Suprapubic skin (tissue), 4 donors: Measurements from ENCODE around the gene CHN2. TPM values are rescaled to one million over a fixed set of nuclear protein-coding genes. Genes with fewer than 3 reads are reported as not detected.

Source experiments
- DNase-seq, 2 donors: peaks; one replicate each; pipeline ENCODE4 v3.0.0-alpha.2; 2019; ENCODE audit warnings: low spot score in 2 of 2
- H3K27ac ChIP-seq: fragments of 200-600 bp; sonication (generic); one replicate; pipeline ENCODE4 v1.5.1; 2019
- H3K27me3 ChIP-seq: fragments of 200-600 bp; sonication (generic); one replicate; pipeline ENCODE4 v1.5.1; 2019
- H3K36me3 ChIP-seq: fragments of 200-600 bp; sonication (generic); one replicate; pipeline ENCODE4 v1.5.1; 2019
- H3K4me1 ChIP-seq: fragments of 200-600 bp; sonication (generic); one replicate; pipeline ENCODE4 v1.5.1; 2019
- H3K4me3 ChIP-seq: fragments of 200-600 bp; sonication (generic); one replicate; pipeline ENCODE4 v1.5.1; 2019; ENCODE audit warnings: mild to moderate bottlenecking
- H3K9me3 ChIP-seq: fragments of 200-600 bp; sonication (generic); one replicate; pipeline ENCODE4 v1.5.1; 2019
- CTCF ChIP-seq, 2 donors: fragments of 200-600 bp in 1 of 2; fragments of 450-650 bp in 1 of 2; sonication (generic) in 1 of 2; IDR thresholded peaks; one replicate each; pipeline ENCODE4 v1.5.1; 2016 to 2019; ENCODE audit warnings: antibody characterized with exemption in 2 of 2, mild to moderate bottlenecking in 1 of 2, moderate library complexity in 1 of 2
- EP300 ChIP-seq: sonication (generic); formaldehyde crosslinking; IDR thresholded peaks from one replicate; pipeline ENCODE4 v1.6.1; 2017; ENCODE audit warnings: antibody characterized with exemption
- POLR2A ChIP-seq, 2 donors: fragments of 450-650 bp; IDR thresholded peaks; one replicate each; pipeline ENCODE4 v1.6.1; 2017; ENCODE audit warnings: antibody characterized with exemption in 2 of 2, mild to moderate bottlenecking in 2 of 2, moderate library complexity in 2 of 2
- POLR2AphosphoS5 ChIP-seq, 3 donors: sonication (generic); formaldehyde crosslinking; IDR thresholded peaks; one replicate each; pipeline ENCODE4 v1.6.1; 2017; ENCODE audit warnings: antibody characterized with exemption in 3 of 3
- WGBS: methylation state at CpG from one replicate; pipeline ENCODE4 v1.1.5; 2018; 5-methylcytosine and 5-hydroxymethylcytosine counted together
- total RNA-seq, 4 donors: library from RNA; depleted of rRNA; stranded (reverse); fragments of >200 nt; gene quantifications; one replicate each; pipeline ENCODE4 v1.1.0, GENCODE V29; 2016

The CHN2 gene
- total RNA-seq, 4 donors from 2014 or later = 3.3 to 9.6 (median 6.2) TPM

GRCh38 chr7:29271319-29271658 is 76.7 kb downstream of the CHN2 start:
- DNase-seq = no peak
- Histone ChIP-seq H3K27me3 (no peaks in the 10 kb centered on the region), H3K36me3 (no peaks in the 10 kb centered on the region), H3K4me3 (no peak overlapping the region), H3K9me3 (no peaks in the 10 kb centered on the region), H3K4me1 (peaks cover 10% of the 10 kb centered on the region), H3K27ac (no peak overlapping the region)
- TF ChIP-seq POLR2A (IDR thresholded peaks at IDR 0.05) = no peak
- TF ChIP-seq CTCF (IDR thresholded peaks at IDR 0.05) = no peak
- no peak for TF ChIP-seq POLR2AphosphoS5 (IDR thresholded peaks at IDR 0.05)
- TF ChIP-seq EP300 = no peak
- WGBS = 27% methylated on average over 4 of the region's 4 CpGs

- DNase-seq = no peak
- no peaks in the 10 kb centered on the region for H3K9me3 ChIP-seq
- H3K27ac ChIP-seq = no peak overlapping the region
- 93% methylated on average over 7 of the region's 9 CpGs for WGBS
- TF ChIP-seq CTCF (IDR thresholded peaks at IDR 0.05) (no peak), POLR2AphosphoS5 (IDR thresholded peaks at IDR 0.05) (no peak), POLR2A (IDR thresholded peaks at IDR 0.05) (no peak), EP300 (no peak)
- no peaks in the 10 kb centered on the region for H3K27me3 ChIP-seq
- H3K4me1 ChIP-seq = peaks cover 10% of the 10 kb centered on the region
- H3K4me3 ChIP-seq = no peak overlapping the region
- no peaks in the 10 kb centered on the region for H3K36me3 ChIP-seq
These were observed 77.5 kb downstream of the CHN2 start for GRCh38 chr7:29272057-29272456.

- H3K9me3 ChIP-seq = no peaks in the 10 kb centered on the region
- DNase-seq = no peak
- 60% methylated on average over 11 of the region's 11 CpGs for WGBS
- H3K4me3 ChIP-seq = no peak overlapping the region
- H3K4me1 ChIP-seq = peaks cover 10% of the 10 kb centered on the region
- H3K36me3 ChIP-seq = no peaks in the 10 kb centered on the region
- no peak overlapping the region for H3K27ac ChIP-seq
- TF ChIP-seq POLR2AphosphoS5 (IDR thresholded peaks at IDR 0.05) = no peak
- no peak for TF ChIP-seq POLR2A (IDR thresholded peaks at IDR 0.05)
- TF ChIP-seq EP300 = no peak
- TF ChIP-seq CTCF (IDR thresholded peaks at IDR 0.05) = no peak
- no peaks in the 10 kb centered on the region for H3K27me3 ChIP-seq
These were observed 79.8 kb downstream of the CHN2 start for GRCh38 chr7:29274146-29275017.

GRCh38 chr7:29275018-29275318 is 80.4 kb downstream of the CHN2 start:
- no peak for DNase-seq
- Histone ChIP-seq H3K36me3 (no peaks in the 10 kb centered on the region), H3K9me3 (no peaks in the 10 kb centered on the region), H3K4me3 (no peak overlapping the region), H3K27me3 (no peaks in the 10 kb centered on the region), H3K4me1 (peaks cover 10% of the 10 kb centered on the region), H3K27ac (no peak overlapping the region)
- 95% methylated on average over 2 of the region's 2 CpGs for WGBS
- TF ChIP-seq POLR2AphosphoS5 (IDR thresholded peaks at IDR 0.05) (no peak), EP300 (no peak), POLR2A (IDR thresholded peaks at IDR 0.05) (no peak), CTCF (IDR thresholded peaks at IDR 0.05) (no peak)

GRCh38 chr7:29275493-29275892 is 80.9 kb downstream of the CHN2 start:
- Histone ChIP-seq H3K9me3 (no peaks in the 10 kb centered on the region), H3K36me3 (no peaks in the 10 kb centered on the region), H3K27me3 (no peaks in the 10 kb centered on the region), H3K27ac (no peak overlapping the region), H3K4me3 (no peak overlapping the region), H3K4me1 (peaks cover 10% of the 10 kb centered on the region)
- WGBS = 79% methylated on average over 4 of the region's 4 CpGs
- DNase-seq = no peak
- TF ChIP-seq POLR2AphosphoS5 (IDR thresholded peaks at IDR 0.05) (no peak), POLR2A (IDR thresholded peaks at IDR 0.05) (no peak)
